HTERT RPE-1 (cell line): Measurements from ENCODE around the gene AKAP13.

ENCODE experiments used
- in situ Hi-C: fragments of 300-500 bp; cut with MboI; formaldehyde crosslinking; loops from 4 replicates; pipeline ENCODE4 v1.14.3; 2020; ENCODE audit warnings: low sequenced_read_pairs

Gene AKAP13

DNA sequence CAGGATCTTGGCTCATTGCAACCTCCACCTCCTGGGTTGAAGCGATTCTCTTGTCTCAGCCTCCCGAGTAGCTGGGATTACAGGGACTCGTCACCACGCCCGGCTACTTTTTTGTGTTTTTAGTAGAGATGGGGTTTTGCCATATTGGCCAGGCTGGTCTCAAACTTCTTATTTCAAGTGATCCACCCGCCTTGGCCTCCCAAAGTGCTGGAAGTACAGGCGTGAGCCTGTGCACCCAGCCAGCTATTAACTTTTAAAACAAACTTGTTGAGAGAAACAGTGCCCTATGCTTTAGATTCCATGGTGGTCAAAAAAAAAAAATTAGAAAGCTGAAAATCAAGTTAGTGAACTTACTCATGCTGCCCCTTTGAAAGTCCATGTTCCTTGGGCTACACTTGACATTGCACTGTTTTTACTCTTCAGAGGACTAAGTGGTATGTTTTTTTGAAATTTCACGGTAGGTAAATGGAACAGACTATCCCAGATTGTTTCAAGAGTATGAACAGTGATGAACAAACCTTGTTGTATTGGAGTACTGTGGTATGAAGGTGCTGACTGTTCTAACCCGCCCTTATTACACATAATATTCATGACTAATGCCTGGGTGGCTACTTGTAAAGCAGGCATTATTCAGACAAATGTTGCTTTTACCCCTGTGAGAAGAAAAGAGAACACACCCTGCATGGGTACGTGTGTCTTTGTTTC lies 207.5 kb downstream of the AKAP13 start:
- in situ Hi-C loops = no loop called here

DNA sequence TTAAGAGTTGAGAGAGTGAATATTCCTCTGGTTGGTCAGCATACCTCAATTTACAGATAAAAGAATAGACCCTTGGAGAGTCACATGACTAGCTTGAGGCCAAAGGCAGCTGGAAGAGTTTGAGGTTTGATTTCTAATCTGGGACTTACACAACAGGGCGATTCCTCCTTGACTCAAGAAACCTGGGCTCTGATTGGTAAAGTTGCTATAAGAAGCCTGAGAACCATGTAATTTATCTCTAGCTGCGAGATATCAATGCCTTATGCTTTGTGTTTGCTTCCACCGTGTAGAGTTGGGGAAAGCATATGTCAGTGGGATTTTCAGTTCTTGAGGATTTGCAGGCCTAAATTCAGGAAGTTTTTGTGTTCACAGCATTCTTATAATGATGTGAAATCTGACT lies 208.3 kb downstream of the AKAP13 start:
- in situ Hi-C loops = no loop called here

- in situ Hi-C loops = no loop called here
Measured at GRCh38 chr15:85589851-85590250, 209.4 kb downstream of the AKAP13 start.

DNA sequence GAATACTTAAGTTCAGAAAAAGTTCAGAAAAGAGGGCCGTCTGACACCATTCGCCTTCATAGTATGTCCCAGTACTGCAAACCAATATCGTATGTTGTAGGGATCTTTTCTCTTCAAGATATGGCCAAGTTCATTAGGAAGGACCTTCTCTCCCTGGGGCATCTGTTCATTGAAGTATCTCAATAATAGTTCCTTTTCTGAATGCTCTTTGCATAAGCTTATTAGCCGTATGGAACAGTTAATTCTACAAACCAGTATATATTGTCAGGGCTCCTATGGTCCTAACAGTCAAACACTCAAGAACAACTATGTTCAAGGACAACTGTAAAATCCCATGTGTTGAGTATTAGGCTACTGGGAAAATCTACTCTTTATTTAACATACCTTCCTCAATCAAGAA lies 211.2 kb downstream of the AKAP13 start:
- in situ Hi-C loops = no loop called here

DNA sequence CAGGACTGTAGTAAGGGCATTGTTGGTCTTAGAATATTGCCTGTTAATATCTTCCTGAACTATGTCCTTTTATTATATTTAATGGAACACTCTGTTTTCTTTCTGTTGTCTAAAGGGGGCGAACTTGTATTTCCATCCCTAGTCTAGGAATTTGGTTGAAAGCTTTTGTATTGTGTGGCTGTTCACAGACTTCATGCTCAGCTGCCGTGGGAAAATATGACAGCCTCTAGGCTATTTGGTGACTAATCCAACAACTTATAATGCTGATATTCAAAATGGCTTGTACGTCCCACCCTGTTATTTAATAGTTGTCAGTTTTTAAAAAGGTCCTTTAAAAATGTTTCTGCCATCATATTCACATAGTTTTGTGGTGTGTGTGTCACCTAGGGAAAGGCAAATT lies 211.7 kb downstream of the AKAP13 start:
- in situ Hi-C loops = no loop called here

GRCh38 chr15:85593809-85594445 lies 213.5 kb downstream of the AKAP13 start:
- in situ Hi-C loops = no loop called here

- in situ Hi-C loops = no loop called here
Measured at GRCh38 chr15:85595804-85596536, 215.6 kb downstream of the AKAP13 start.

GRCh38 chr15:85597155-85597815 lies 216.9 kb downstream of the AKAP13 start:
- in situ Hi-C loops = no loop called here

GRCh38 chr15:85598219-85598618 lies 217.8 kb downstream of the AKAP13 start:
- in situ Hi-C loops = no loop called here

- in situ Hi-C loops = no loop called here
Measured at GRCh38 chr15:85598718-85599398, 218.5 kb downstream of the AKAP13 start.

GRCh38 chr15:85600001-85600400 lies 219.6 kb downstream of the AKAP13 start:
- in situ Hi-C loops = no loop called here

GRCh38 chr15:85603160-85603559 lies 222.8 kb downstream of the AKAP13 start:
- in situ Hi-C loops = no loop called here

GRCh38 chr15:85603703-85604102 lies 223.3 kb downstream of the AKAP13 start:
- in situ Hi-C loops = no loop called here

- in situ Hi-C loops = no loop called here
Measured at GRCh38 chr15:85604194-85604593, 223.8 kb downstream of the AKAP13 start.

DNA sequence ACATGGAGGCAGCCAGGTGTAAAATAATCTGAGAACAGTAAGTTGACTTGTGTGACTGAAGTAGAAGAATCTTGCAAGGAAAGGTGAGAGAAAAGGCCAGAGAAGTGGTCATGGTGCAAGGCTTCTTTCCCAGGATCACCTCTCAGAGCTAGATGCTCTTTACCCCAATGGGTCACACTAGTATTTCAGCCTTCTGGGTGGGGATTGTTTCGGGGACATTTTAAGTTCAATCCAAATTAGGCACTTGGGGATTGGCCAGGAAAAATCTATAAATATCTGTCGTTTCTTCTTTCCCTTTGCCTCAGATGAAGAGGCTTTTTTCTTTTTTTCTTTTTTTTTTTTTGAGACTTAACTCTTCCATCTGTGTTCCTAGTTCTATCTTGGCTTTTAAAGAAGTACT lies 226.3 kb downstream of the AKAP13 start:
- in situ Hi-C loops = no loop called here

DNA sequence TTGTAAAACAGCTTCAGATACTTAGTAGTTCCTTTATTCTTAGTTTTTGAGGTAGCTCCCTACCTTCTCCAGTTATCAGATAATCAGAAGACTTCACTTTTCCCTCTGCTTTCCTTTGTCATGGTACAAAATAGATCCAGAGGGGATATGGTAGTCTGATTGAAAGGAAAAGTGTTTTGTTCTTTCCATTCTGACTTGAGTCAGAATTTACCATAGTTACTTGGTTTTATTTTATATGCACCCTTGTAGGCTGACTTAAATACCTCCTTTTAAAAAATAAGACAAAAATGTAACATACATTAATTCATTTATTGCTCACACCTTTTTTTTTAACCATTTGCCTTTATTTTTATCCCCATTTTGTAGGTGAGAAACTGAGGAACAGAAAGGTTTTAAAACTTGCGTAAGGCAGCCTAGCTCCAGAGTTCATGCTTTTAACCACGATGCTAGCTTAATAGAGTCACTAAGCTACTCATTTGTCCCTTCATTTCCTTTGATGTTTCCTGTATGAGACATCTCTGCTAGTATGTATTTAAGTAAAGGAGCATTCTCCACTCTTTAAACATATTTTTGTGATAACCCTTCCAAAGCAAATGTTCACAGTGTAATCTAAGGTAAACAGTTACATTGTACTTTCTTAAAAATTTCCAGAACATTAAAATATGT lies 226.9 kb downstream of the AKAP13 start:
- in situ Hi-C loops = no loop called here

- in situ Hi-C loops = no loop called here
Measured at GRCh38 chr15:85607842-85608241, 227.4 kb downstream of the AKAP13 start.

DNA sequence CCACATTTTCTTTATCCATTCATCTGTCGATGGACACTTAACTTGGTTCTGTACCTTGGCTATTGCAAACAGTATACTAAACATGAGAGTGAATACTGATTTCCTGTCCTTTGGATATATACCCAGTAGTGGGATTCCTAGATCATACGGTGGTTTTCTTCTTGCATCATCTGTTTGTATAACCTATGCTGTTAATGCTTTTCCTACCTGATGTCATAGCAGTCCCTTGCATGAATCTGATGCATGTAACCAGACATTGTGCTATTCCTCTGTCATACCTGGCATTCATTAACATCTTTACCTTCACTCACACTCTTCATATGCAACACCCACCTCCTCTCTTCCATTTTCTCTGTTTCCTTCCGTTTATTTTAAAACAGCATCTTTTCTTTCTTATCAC lies 229.1 kb downstream of the AKAP13 start:
- in situ Hi-C loops = no loop called here

GRCh38 chr15:85611361-85611760 lies 231.0 kb downstream of the AKAP13 start:
- in situ Hi-C loops = no loop called here

- in situ Hi-C loops = no loop called here
Measured at GRCh38 chr15:85614059-85614458, 233.7 kb downstream of the AKAP13 start.
